Measurements from ENCODE around the gene RPS23. TPM values are rescaled to one million over a fixed set of nuclear protein-coding genes. Genes with fewer than 3 reads are reported as not detected.

The RPS23 gene
- total RNA-seq, 5 donors from 2014 or later (not counting 1 experiment from before 2014, with no cell fraction given) = 2,916 to 3,772 (median 3,224) TPM

GRCh38 chr5:82283893-82284292 is 5.7 kb upstream of the RPS23 start:
- H3K4me1 ChIP-seq (ENCODE audit: control insufficient read depth in 1 of 2, extremely low read depth in 1 of 2, insufficient read depth in 2 of 2, low read length in 2 of 2) = peaks cover 0 to 3% of the 10 kb centered on the region in 2 experiments

GRCh38 chr5:82278711-82279370 is 687 bp upstream of the RPS23 start:
- Mint-ChIP-seq H3K4me1 (peaks cover 32 to 48% (median 40%) of the 10 kb centered on the region in 3 donors), H3K27ac (peak overlapping the region; percentile 100), H3K4me3 (peak overlapping the region; percentile 91 to 97 (median 94)), H3K27me3 (no peaks in the 10 kb centered on the region), H3K36me3 (peaks cover 30% of the 10 kb centered on the region), H3K9me3 (no peaks in the 10 kb centered on the region)
- H3K36me3 ChIP-seq (ENCODE audit: control insufficient read depth in 2 of 2, extremely low read depth in 1 of 2, insufficient read depth in 1 of 2, low read length in 1 of 2) = peaks cover 3 to 25% of the 10 kb centered on the region in 2 donors
- no peaks in the 10 kb centered on the region for H3K27me3 ChIP-seq (replicated peaks in 1 of 2; ENCODE audit: control insufficient read depth in 2 of 2, extremely low read depth in 1 of 2, insufficient read depth in 2 of 2, low read length in 1 of 2)
- ChIA-PET CTCF (interaction anchor here in 1 of 2 donors (0.6 to 0.9 kb wide), 2 partner anchors 427 to 1083 kb away, joined by 3 read pairs; no protein-coding TSS in a partner anchor), POLR2A (interaction anchor here (0.6 kb wide), 4 partner anchors 18 to 977 kb away, joined by 3 to 9 read pairs (median 5); partner anchors contain the start of gene ZCCHC9 (in 1 of the 2))
- no peak for ATAC-seq (replicated peaks in 1 of 4)
- H3K27ac ChIP-seq (ENCODE audit: low read length) = peak overlapping the region; percentile 68
- peaks cover 4 to 17% of the 10 kb centered on the region in 2 experiments for H3K4me1 ChIP-seq (ENCODE audit: control insufficient read depth in 1 of 2, extremely low read depth in 1 of 2, insufficient read depth in 2 of 2, low read length in 2 of 2)
- H3K4me3 ChIP-seq (ENCODE audit: control insufficient read depth in 1 of 2, extremely low read depth in 1 of 2, low read length in 1 of 2) = peak overlapping the region; percentile 69 to 87
- WGBS (ENCODE audit: insufficient coverage) = 96% methylated on average over 4 of the region's 19 CpGs
- DNase-seq = no peak
- no peaks in the 10 kb centered on the region for H3K9me3 ChIP-seq

More at GRCh38 chr5:82283893-82284292, 5.7 kb upstream of the RPS23 start:
- Mint-ChIP-seq H3K27ac (no peak overlapping the region), H3K27me3 (no peaks in the 10 kb centered on the region), H3K4me3 (no peak overlapping the region), H3K9me3 (no peaks in the 10 kb centered on the region), H3K36me3 (no peaks in the 10 kb centered on the region), H3K4me1 (peaks cover 4 to 10% (median 10%) of the 10 kb centered on the region in 3 donors)
- Histone ChIP-seq H3K9me3 (no peaks in the 10 kb centered on the region), H3K36me3 (ENCODE audit: control insufficient read depth in 2 of 2, extremely low read depth in 1 of 2, insufficient read depth in 1 of 2, low read length in 1 of 2) (no peaks in the 10 kb centered on the region), H3K4me3 (ENCODE audit: control insufficient read depth in 1 of 2, extremely low read depth in 1 of 2, low read length in 1 of 2) (no peak overlapping the region), H3K27me3 (replicated peaks in 1 of 2; ENCODE audit: control insufficient read depth in 2 of 2, extremely low read depth in 1 of 2, insufficient read depth in 2 of 2, low read length in 1 of 2) (no peaks in the 10 kb centered on the region), H3K27ac (ENCODE audit: low read length) (no peak overlapping the region)
- no peak for ATAC-seq (replicated peaks in 1 of 4)
- DNase-seq = no peak
- no CpG with 5 or more reads among the region's 2 CpGs for WGBS (ENCODE audit: insufficient coverage)
- CTCF ChIA-PET = no interaction called here
- POLR2A ChIA-PET = no interaction called here

DNA sequence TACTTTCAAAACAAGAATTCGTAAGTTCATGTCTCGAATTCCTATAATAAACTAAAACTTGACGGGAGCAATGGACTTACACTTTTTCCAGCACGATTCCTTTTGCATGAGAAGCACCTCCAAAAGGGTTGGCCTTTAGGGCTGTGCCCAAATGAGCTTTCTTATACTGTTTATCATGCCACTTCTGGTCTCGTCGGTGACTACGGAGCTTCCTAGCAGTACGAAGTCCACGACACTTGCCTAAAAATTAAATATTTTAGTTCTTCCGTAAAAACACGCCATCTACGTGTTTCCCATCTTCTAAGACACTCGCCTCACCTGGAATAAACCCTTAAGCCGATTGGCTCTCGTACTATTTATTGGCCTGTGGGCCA is 554 bp downstream of the RPS23 start:
- Histone ChIP-seq H3K27ac (ENCODE audit: low read length) (peak overlapping the region; percentile 68), H3K4me3 (ENCODE audit: control insufficient read depth in 1 of 2, extremely low read depth in 1 of 2, low read length in 1 of 2) (peak overlapping the region; percentile 69 to 87), H3K9me3 (no peaks in the 10 kb centered on the region), H3K36me3 (ENCODE audit: control insufficient read depth in 2 of 2, extremely low read depth in 1 of 2, insufficient read depth in 1 of 2, low read length in 1 of 2) (peaks cover 3 to 29% of the 10 kb centered on the region in 2 donors), H3K4me1 (ENCODE audit: control insufficient read depth in 1 of 2, extremely low read depth in 1 of 2, insufficient read depth in 2 of 2, low read length in 2 of 2) (peaks cover 4 to 17% of the 10 kb centered on the region in 2 experiments), H3K27me3 (replicated peaks in 1 of 2; ENCODE audit: control insufficient read depth in 2 of 2, extremely low read depth in 1 of 2, insufficient read depth in 2 of 2, low read length in 1 of 2) (no peaks in the 10 kb centered on the region)
- H3K27ac Mint-ChIP-seq = peak overlapping the region; percentile 100
- peaks cover 38 to 56% (median 43%) of the 10 kb centered on the region in 3 donors for H3K4me1 Mint-ChIP-seq
- H3K4me3 Mint-ChIP-seq = peak overlapping the region; percentile 91 to 97 (median 94)
- H3K36me3 Mint-ChIP-seq = peaks cover 41% of the 10 kb centered on the region
- no peaks in the 10 kb centered on the region for H3K27me3 Mint-ChIP-seq
- POLR2A ChIA-PET = interaction anchor here (0.6 kb wide), 2 partner anchors 1623 kb away, joined by 3 to 5 read pairs; partner anchors contain the start of genes DHFR (in 2 of the 2) and MSH3 (in 1 of the 2)
- H3K9me3 Mint-ChIP-seq = no peaks in the 10 kb centered on the region
- 0% methylated on average over 15 of the region's 15 CpGs for WGBS (ENCODE audit: insufficient coverage)
- CTCF ChIA-PET = interaction anchor here in 1 of 2 donors (0.6 kb wide), 1 partner anchor 10 kb away, joined by 4 read pairs; no protein-coding TSS in a partner anchor
- ATAC-seq (replicated peaks in 1 of 4) (no peak), DNase-seq (peak in 1 of 35 experiments; percentile 3)

- Mint-ChIP-seq H3K4me1 (peaks cover 41 to 59% (median 48%) of the 10 kb centered on the region in 3 donors), H3K27ac (peak overlapping the region; percentile 100), H3K9me3 (no peaks in the 10 kb centered on the region), H3K4me3 (peak overlapping the region; percentile 91 to 97 (median 94)), H3K36me3 (peaks cover 44% of the 10 kb centered on the region), H3K27me3 (no peaks in the 10 kb centered on the region)
- peaks cover 3 to 29% of the 10 kb centered on the region in 2 donors for H3K36me3 ChIP-seq (ENCODE audit: control insufficient read depth in 2 of 2, extremely low read depth in 1 of 2, insufficient read depth in 1 of 2, low read length in 1 of 2)
- H3K4me1 ChIP-seq (ENCODE audit: control insufficient read depth in 1 of 2, extremely low read depth in 1 of 2, insufficient read depth in 2 of 2, low read length in 2 of 2) = peaks cover 4 to 17% of the 10 kb centered on the region in 2 experiments
- ChIA-PET CTCF (interaction anchor here (0.6 kb wide), 3 partner anchors 11 to 1032 kb away, joined by 3 to 5 read pairs (median 4); no protein-coding TSS in a partner anchor), POLR2A (no interaction called here)
- peak overlapping the region; percentile 69 to 87 for H3K4me3 ChIP-seq (ENCODE audit: control insufficient read depth in 1 of 2, extremely low read depth in 1 of 2, low read length in 1 of 2)
- H3K27ac ChIP-seq (ENCODE audit: low read length) = peak overlapping the region; percentile 68
- no peaks in the 10 kb centered on the region for H3K27me3 ChIP-seq (replicated peaks in 1 of 2; ENCODE audit: control insufficient read depth in 2 of 2, extremely low read depth in 1 of 2, insufficient read depth in 2 of 2, low read length in 1 of 2)
- DNase-seq (no peak), ATAC-seq (replicated peaks in 1 of 4) (no peak)
- no peaks in the 10 kb centered on the region for H3K9me3 ChIP-seq
- WGBS (ENCODE audit: insufficient coverage) = 15% methylated on average over 3 of the region's 11 CpGs
Observed at GRCh38 chr5:82276800-82277612, 1.1 kb downstream of the RPS23 start.

- Histone ChIP-seq H3K27me3 (replicated peaks in 1 of 2; ENCODE audit: control insufficient read depth in 2 of 2, extremely low read depth in 1 of 2, insufficient read depth in 2 of 2, low read length in 1 of 2) (no peaks in the 10 kb centered on the region), H3K36me3 (ENCODE audit: control insufficient read depth in 2 of 2, extremely low read depth in 1 of 2, insufficient read depth in 1 of 2, low read length in 1 of 2) (peaks cover 3 to 29% of the 10 kb centered on the region in 2 donors), H3K4me1 (ENCODE audit: control insufficient read depth in 1 of 2, extremely low read depth in 1 of 2, insufficient read depth in 2 of 2, low read length in 2 of 2) (peaks cover 4 to 17% of the 10 kb centered on the region in 2 experiments), H3K4me3 (ENCODE audit: control insufficient read depth in 1 of 2, extremely low read depth in 1 of 2, low read length in 1 of 2) (no peak overlapping the region), H3K9me3 (no peaks in the 10 kb centered on the region), H3K27ac (ENCODE audit: low read length) (no peak overlapping the region)
- peaks cover 44% of the 10 kb centered on the region for H3K36me3 Mint-ChIP-seq
- no CpG with 5 or more reads among the region's 1 CpG for WGBS (ENCODE audit: insufficient coverage)
- H3K4me1 Mint-ChIP-seq = peaks cover 41 to 59% (median 48%) of the 10 kb centered on the region in 3 donors
- no peaks in the 10 kb centered on the region for H3K27me3 Mint-ChIP-seq
- peak overlapping the region in 2 of 3 donors; percentile 4 to 49 for H3K4me3 Mint-ChIP-seq
- POLR2A ChIA-PET = no interaction called here
- H3K27ac Mint-ChIP-seq = no peak overlapping the region
- CTCF ChIA-PET = no interaction called here
- no peaks in the 10 kb centered on the region for H3K9me3 Mint-ChIP-seq
- DNase-seq = no peak
- ATAC-seq (replicated peaks in 1 of 4) = no peak
Observed at GRCh38 chr5:82275216-82275664, 2.9 kb downstream of the RPS23 start.

Data from T-cell (primary cell).